PC-3 (cell line): ENCODE measurements around the gene MYO10.

Source experiments
- CTCF ChIP-seq: fragments of 300-600 bp; sonication (generic); conservative IDR thresholded peaks from 2 replicates; pipeline ENCODE4 v1.5.1; 2017; ENCODE audit warnings: antibody characterized with exemption, low read depth, mild to moderate bottlenecking, low read length
- EZH2 ChIP-seq: fragments of 300-600 bp; sonication (generic); IDR thresholded peaks from one replicate; pipeline ENCODE4 v1.6.1; 2017; ENCODE audit warnings: antibody characterized with exemption, mild to moderate bottlenecking, low read length; ENCODE audit not compliant: unreplicated experiment
- EZH2phosphoT487 ChIP-seq: fragments of 300-600 bp; sonication (generic); IDR thresholded peaks from 2 replicates; pipeline ENCODE4 v1.6.1; 2018; ENCODE audit warnings: mild to moderate bottlenecking, antibody characterized with exemption, low read length, borderline replicate concordance

- TF ChIP-seq CTCF: no peak
- TF ChIP-seq EZH2phosphoT487: no peak
- no peak for TF ChIP-seq EZH2
Measured at GRCh38 chr5:16819522-16820167, 116.4 kb downstream of the MYO10 start.
